Measurements from ENCODE around the gene ALPI.
"Not testable (repeated sequence)": the region's sequence is repeated elsewhere in the genome, so short reads cannot be mapped to it uniquely, and the experiment has no call there.

ALPI gene

DNA sequence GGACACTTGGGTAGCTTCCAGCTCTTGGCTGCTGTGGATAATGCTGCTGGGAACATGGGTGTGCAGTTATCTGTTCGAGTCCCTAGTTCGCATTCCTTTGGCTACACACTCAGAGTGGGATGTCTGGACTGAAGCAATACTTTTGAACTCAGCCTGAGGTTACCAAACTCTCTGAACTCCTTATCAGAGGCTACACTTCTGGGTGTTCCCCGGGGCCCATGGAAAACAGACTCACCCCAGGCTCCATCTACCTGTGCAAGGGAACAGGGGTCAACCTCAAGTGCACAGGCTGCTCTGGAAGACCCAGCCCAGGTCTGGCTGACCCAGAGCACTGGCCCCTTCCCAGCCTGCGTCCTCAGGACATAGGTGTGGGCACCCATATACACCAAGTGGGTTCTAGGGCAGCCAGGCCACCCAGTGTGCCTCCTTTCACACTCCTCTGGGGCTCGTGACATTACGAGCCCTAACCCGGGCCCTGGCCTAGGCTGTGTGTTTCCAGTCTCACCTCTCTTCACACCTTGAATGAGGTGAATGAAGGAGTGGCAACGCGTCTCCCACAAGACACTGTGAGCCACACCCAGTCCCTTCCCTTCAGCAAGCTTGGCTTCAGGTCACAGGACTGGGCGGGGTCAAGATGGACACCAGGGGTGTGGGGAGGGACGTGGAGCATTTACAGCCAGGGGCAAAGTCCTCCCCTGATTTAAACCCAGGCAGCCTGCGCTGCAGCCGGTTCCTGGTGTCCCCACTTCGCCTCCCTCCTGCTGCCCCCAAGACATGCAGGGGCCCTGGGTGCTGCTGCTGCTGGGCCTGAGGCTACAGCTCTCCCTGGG lies at the start of gene ALPI:
Gene ALPI (plus strand): TSS at position 728 of the 830 bp plus-strand sequence. CDS start 47 bp downstream, at position 775.
- ChIA-PET POLR2A (ENCODE audit: low non-redundant PET) (no interaction called here), CTCF (interaction anchor here (0.6 kb wide), 1 partner anchor 57 kb away, joined by 4 read pairs; no protein-coding TSS in a partner anchor)
- no peak for DNase-seq (ENCODE audit: low spot score)
- H3K27ac ChIP-seq, result no peak within 1 kb of the TSS
- TF ChIP-seq, protein P1, sequence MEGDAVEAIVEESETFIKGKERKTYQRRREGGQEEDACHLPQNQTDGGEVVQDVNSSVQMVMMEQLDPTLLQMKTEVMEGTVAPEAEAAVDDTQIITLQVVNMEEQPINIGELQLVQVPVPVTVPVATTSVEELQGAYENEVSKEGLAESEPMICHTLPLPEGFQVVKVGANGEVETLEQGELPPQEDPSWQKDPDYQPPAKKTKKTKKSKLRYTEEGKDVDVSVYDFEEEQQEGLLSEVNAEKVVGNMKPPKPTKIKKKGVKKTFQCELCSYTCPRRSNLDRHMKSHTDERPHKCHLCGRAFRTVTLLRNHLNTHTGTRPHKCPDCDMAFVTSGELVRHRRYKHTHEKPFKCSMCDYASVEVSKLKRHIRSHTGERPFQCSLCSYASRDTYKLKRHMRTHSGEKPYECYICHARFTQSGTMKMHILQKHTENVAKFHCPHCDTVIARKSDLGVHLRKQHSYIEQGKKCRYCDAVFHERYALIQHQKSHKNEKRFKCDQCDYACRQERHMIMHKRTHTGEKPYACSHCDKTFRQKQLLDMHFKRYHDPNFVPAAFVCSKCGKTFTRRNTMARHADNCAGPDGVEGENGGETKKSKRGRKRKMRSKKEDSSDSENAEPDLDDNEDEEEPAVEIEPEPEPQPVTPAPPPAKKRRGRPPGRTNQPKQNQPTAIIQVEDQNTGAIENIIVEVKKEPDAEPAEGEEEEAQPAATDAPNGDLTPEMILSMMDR (conservative IDR thresholded peaks at IDR 0.05; ENCODE audit: low read depth), result no peak

DNA sequence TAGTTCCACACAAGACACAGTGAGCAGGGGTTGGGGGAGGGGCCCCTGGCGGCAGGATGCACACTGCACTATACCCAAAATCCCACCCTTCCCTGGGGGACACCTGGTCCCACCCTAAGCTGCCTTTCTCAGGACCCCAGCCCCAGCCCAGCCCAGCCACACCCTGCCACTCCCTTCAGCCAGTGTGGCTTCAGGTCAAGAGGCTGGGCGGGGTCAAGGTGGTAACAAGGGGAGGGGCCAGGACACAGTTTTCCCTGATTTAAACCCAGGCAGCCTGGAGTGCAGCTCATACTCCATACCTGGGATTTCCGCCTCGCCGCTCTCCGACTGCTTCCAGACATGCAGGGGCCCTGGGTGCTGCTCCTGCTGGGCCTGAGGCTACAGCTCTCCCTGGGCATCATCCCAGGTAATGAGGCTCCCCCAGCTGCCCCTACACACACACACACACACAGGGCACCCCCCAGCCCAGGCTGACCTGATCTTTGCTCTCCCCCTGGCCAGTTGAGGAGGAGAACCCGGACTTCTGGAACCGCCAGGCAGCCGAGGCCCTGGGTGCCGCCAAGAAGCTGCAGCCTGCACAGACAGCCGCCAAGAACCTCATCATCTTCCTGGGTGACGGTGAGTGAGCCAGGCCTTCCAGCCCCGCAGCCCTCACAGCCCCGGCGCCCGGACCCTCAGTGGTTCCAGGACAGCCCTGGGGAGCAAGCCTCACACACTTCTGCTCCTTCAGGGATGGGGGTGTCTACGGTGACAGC lies 49.2 kb upstream of the ALPI start, which contains the start of gene ALPG:
Gene ALPG (plus strand): TSS at position 289 of the 755 bp plus-strand sequence. CDS start 51 bp downstream, at position 340.
- CTCF ChIA-PET, result no interaction called here
- POLR2A ChIA-PET (ENCODE audit: low non-redundant PET), result no interaction called here
- TF ChIP-seq, protein P1 (conservative IDR thresholded peaks at IDR 0.05; ENCODE audit: low read depth), result no peak
- no peak for DNase-seq (ENCODE audit: low spot score)
- H3K27ac ChIP-seq, result no peak within 1 kb of the TSS

DNA sequence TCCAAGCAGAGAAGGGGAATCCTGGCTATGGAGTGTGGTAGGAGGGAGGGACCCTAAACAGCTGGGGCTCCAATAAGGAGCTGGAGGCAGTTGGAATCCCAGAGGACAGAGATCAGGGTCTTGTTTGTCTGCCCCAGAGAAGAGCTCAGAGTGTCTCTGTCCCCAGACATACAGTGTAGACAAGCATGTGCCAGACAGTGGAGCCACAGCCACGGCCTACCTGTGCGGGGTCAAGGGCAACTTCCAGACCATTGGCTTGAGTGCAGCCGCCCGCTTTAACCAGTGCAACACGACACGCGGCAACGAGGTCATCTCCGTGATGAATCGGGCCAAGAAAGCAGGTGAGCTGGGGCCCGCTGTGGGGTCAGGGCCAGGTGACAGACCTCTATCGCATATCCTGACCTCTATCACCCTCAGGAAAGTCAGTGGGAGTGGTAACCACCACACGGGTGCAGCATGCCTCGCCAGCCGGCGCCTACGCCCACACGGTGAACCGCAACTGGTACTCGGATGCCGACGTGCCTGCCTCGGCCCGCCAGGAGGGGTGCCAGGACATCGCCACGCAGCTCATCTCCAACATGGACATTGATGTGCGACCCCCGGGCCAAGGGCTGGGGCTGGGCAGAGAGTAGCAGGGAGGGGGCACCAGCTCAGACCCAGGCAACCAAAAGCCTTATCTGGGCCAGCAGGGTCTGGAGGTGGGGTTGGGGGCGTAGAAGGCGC lies 48.4 kb upstream of the ALPI start:
- CTCF ChIA-PET; POLR2A ChIA-PET (ENCODE audit: low non-redundant PET); DNase-seq (ENCODE audit: low spot score); H3K27ac ChIP-seq: not testable (repeated sequence)

DNA sequence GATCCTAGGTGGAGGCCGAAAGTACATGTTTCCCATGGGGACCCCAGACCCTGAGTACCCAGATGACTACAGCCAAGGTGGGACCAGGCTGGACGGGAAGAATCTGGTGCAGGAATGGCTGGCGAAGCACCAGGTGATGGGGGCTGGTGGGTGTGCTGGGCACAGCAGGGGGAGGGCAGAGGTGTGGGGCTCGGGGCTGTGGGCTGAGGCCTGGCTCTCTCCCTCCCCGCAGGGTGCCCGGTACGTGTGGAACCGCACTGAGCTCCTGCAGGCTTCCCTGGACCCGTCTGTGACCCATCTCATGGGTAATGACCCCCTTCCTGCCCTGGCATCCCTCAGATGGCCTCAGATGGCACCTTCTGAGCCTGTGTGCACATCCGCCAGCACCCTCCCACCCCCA lies 47.7 kb upstream of the ALPI start:
- DNase-seq (ENCODE audit: low spot score); POLR2A ChIA-PET (ENCODE audit: low non-redundant PET); CTCF ChIA-PET; H3K27ac ChIP-seq: not testable (repeated sequence)

DNA sequence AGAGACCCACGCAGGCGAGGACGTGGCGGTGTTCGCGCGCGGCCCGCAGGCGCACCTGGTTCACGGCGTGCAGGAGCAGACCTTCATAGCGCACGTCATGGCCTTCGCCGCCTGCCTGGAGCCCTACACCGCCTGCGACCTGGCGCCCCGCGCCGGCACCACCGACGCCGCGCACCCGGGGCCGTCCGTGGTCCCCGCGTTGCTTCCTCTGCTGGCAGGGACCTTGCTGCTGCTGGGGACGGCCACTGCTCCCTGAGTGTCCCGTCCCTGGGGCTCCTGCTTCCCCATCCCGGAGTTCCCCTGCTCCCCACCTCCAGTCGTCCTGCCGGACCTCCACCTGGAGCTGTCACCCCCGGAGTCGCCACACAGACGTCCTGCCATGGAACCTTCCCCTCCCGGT lies 46.3 kb upstream of the ALPI start:
- POLR2A ChIA-PET (ENCODE audit: low non-redundant PET); DNase-seq (ENCODE audit: low spot score); H3K27ac ChIP-seq: not testable (repeated sequence)
- CTCF ChIA-PET, result interaction anchor here (0.6 kb wide), 1 partner anchor 32 kb away, joined by 3 read pairs; no protein-coding TSS in a partner anchor

DNA sequence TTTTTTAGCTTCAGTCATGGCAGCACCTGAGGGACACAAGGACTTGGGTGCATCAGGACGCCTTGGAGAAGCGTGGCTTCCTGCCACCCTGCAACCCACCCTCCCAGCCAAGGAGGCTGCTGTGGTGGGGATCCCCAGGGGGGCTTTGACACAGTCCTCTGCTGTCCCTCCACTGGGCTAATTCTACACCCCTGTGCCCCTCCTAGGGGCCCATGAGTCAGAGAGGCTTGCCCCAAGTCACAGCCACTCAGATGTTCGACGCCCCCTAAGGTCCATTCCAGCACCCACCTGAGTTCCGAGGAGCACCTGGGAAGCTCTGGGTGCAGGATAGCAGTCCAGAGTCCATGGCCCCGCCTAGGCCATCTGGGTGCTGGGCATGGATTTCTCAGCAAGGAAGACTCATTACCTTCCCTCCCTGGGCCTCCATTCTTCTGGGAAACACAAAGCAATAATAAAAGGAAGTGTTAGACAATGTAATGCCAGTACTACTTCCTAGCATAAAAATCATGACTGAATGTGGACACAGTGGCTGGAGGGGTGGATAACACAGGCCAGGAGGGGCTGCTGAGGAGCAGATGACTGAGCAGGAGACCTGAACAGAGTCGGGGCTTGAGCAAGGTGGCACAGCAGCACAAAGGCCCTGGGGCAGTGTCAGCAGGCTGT lies 45.6 kb upstream of the ALPI start:
- ChIA-PET POLR2A (ENCODE audit: low non-redundant PET) (no interaction called here), CTCF (no interaction called here)
- TF ChIP-seq, protein P1 (conservative IDR thresholded peaks at IDR 0.05; ENCODE audit: low read depth), result no peak
- DNase-seq (ENCODE audit: low spot score), result no peak
- H3K27ac ChIP-seq, result no peak overlapping the region

DNA sequence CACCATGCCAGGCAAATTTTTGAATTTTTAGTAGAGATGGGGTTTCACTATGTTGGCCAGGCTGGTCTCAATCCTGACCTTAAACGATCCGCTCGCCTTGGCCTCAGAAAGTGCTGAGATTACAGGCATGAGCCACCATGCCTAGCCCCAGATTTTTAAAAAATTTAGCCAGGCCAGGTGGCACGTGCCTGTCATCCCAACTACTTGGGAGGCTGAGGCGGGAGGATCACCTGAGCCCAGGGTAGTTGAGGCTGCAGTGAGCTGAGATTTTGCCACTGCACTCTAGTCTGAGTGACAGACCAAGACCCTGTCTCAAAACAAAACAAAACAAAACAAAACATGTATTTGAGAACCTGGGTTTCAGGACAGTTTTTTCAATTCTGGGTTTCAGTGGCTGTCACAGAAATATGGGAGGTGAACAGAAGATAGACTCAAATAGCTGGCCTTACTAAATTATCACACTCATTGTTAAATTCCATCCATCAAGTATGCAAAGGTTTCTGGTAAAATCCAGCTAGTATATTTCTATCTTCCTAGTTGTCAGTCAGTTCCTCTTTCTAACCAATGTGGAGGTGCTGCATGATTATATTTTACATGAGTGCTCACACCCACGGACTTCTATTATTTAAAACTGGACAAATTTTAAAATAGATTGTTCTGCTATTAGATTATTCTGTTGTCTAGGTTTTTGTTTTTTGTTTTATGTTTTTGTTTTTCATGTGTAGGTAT lies 43.9 kb upstream of the ALPI start:
- ChIA-PET CTCF (no interaction called here), POLR2A (ENCODE audit: low non-redundant PET) (no interaction called here)
- H3K27ac ChIP-seq, result no peak overlapping the region
- DNase-seq (ENCODE audit: low spot score), result no peak
- TF ChIP-seq, protein P1 (conservative IDR thresholded peaks at IDR 0.05; ENCODE audit: low read depth), result no peak

Data from RWPE1 (cell line).